Erythroblast (primary cell): ENCODE measurements around the gene DPF3.

Experiments used
- DNase-seq, 2 experiments: peaks; one replicate each; lab custom pipeline; 2025; lab: John Stamatoyannopoulos, UW
- GATA1 ChIP-seq: IDR thresholded peaks from 2 replicates; pipeline ENCODE4 v1.6.1; 2011; ENCODE audit warnings: low read depth, mild to moderate bottlenecking, control low read depth, low read length, moderate library complexity
- POLR2A ChIP-seq: IDR thresholded peaks from 2 replicates; pipeline ENCODE4 v1.6.1; 2011; ENCODE audit warnings: mild to moderate bottlenecking, low read length

DPF3 gene

GRCh38 chr14:72892879-72893635 is 844 bp downstream of the DPF3 start:
- peak; percentile 63 to 75 for DNase-seq
- no peak for TF ChIP-seq POLR2A

GRCh38 chr14:72892103-72892878 is 1.6 kb downstream of the DPF3 start:
- DNase-seq, result peak; percentile 68 to 75
- TF ChIP-seq POLR2A (no peak), GATA1 (no peak)

GRCh38 chr14:72891666-72892102 is 2.2 kb downstream of the DPF3 start:
- TF ChIP-seq GATA1 (no peak), POLR2A (no peak)
- DNase-seq, result peak in 1 of 2 experiments; percentile 67

GRCh38 chr14:72889366-72889765 is 4.5 kb downstream of the DPF3 start:
- no peak for DNase-seq
- TF ChIP-seq GATA1 (no peak), POLR2A (no peak)

- TF ChIP-seq GATA1 (no peak), POLR2A (no peak)
- no peak for DNase-seq
These were observed 5.2 kb downstream of the DPF3 start for GRCh38 chr14:72888636-72889201.

- TF ChIP-seq GATA1, result no peak
- TF ChIP-seq POLR2A, result no peak
- DNase-seq, result no peak
These were observed 5.7 kb downstream of the DPF3 start for GRCh38 chr14:72888192-72888591.

- TF ChIP-seq POLR2A (no peak), GATA1 (no peak)
- DNase-seq, result no peak
These were observed 6.4 kb downstream of the DPF3 start for GRCh38 chr14:72887514-72887913.

- DNase-seq, result no peak
- TF ChIP-seq GATA1 (no peak), POLR2A (no peak)
These were observed 9.5 kb downstream of the DPF3 start for GRCh38 chr14:72884386-72884785.

- DNase-seq, result peak; percentile 52 to 64
- TF ChIP-seq POLR2A, result no peak
- TF ChIP-seq GATA1, result no peak
These were observed 9.9 kb downstream of the DPF3 start for GRCh38 chr14:72883961-72884360.

- DNase-seq, result no peak
- no peak for TF ChIP-seq POLR2A
These were observed 10.8 kb downstream of the DPF3 start for GRCh38 chr14:72883109-72883508.

GRCh38 chr14:72882463-72882862 is 11.4 kb downstream of the DPF3 start:
- TF ChIP-seq GATA1 (no peak), POLR2A (no peak)
- no peak for DNase-seq

GRCh38 chr14:72882047-72882446 is 11.9 kb downstream of the DPF3 start:
- no peak for DNase-seq
- TF ChIP-seq POLR2A (no peak), GATA1 (no peak)

- TF ChIP-seq POLR2A (no peak), GATA1 (no peak)
These were observed 12.4 kb downstream of the DPF3 start for GRCh38 chr14:72881543-72881942.

GRCh38 chr14:72880820-72881219 is 13.1 kb downstream of the DPF3 start:
- no peak for TF ChIP-seq POLR2A
- no peak for TF ChIP-seq GATA1
- DNase-seq, result peak in 1 of 2 experiments; percentile 30

More at GRCh38 chr14:72881543-72881942, 12.4 kb downstream of the DPF3 start:
- DNase-seq, result no peak
